Aorta (tissue), 5 donors: ENCODE measurements around the gene FILIP1. TPM values are rescaled to one million over a fixed set of nuclear protein-coding genes. Genes with fewer than 3 reads are reported as not detected.

Source experiments
- ATAC-seq: fragments of 200-7000 bp; cut with Tn5 transposase; one replicate; pipeline ENCODE4 v1.9.1; 2022; ENCODE audit warnings: moderate library complexity; ENCODE audit not compliant: low FRiP score
- DNase-seq, 2 donors: peaks; one replicate each; pipeline ENCODE4 v3.0.0-alpha.2; 2020
- H3K27ac ChIP-seq, 2 donors: one replicate each; pipeline ENCODE4 v1.5.1; 2013; ENCODE audit warnings: low read length in 2 of 2, mild to moderate bottlenecking in 2 of 2, moderate library complexity in 2 of 2, control low read depth in 1 of 2, inconsistent platforms in 1 of 2, low read depth in 1 of 2
- H3K27me3 ChIP-seq, 2 donors: one replicate each; pipeline ENCODE4 v1.6.1; 2013; ENCODE audit warnings: control low read depth in 1 of 2, low read length in 1 of 2, mild to moderate bottlenecking in 1 of 2, moderate library complexity in 1 of 2; ENCODE audit not compliant: insufficient read depth in 2 of 2, control insufficient read depth in 1 of 2
- H3K36me3 ChIP-seq, 2 donors: one replicate each; pipeline ENCODE4 v1.6.1; 2013; ENCODE audit warnings: control low read depth in 1 of 2, low read length in 1 of 2, mild to moderate bottlenecking in 1 of 2; ENCODE audit not compliant: insufficient read depth in 2 of 2, control insufficient read depth in 1 of 2
- H3K4me1 ChIP-seq, 2 donors: one replicate each; pipeline ENCODE4 v1.6.1; 2013; ENCODE audit warnings: low read length in 2 of 2, control low read depth in 1 of 2, mild to moderate bottlenecking in 1 of 2, moderate library complexity in 1 of 2; ENCODE audit not compliant: insufficient read depth in 2 of 2, control insufficient read depth in 1 of 2
- H3K4me3 ChIP-seq, 2 donors: one replicate each; pipeline ENCODE4 v1.5.1; 2013; ENCODE audit warnings: low read length in 2 of 2, control low read depth in 1 of 2, mild to moderate bottlenecking in 1 of 2
- H3K9me3 ChIP-seq: one replicate; pipeline ENCODE4 v1.6.1; 2013; ENCODE audit warnings: mild to moderate bottlenecking, low read length; ENCODE audit not compliant: control insufficient read depth
- WGBS, 2 donors: extraction: QIAGEN DNeasy Blood & Tissue Kit; methylation state at CpG; one replicate each; pipeline ENCODE4 v1.1.7; 2013; 5-methylcytosine and 5-hydroxymethylcytosine counted together
- intact Hi-C, 2 donors: fragments of 100-400 bp; cut with DNase I; formaldehyde crosslinking; loops; one replicate each; pipeline versions ENCODE4 v1.14.2 to v1.15.0; 2022
- polyA plus RNA-seq, 2 donors: library from polyadenylated mRNA; stranded (reverse); fragments of 200-250 nt; gene quantifications; one replicate each; pipeline ENCODE4 v1.2.3, GENCODE V29; 2013
- total RNA-seq, 2 donors: library from RNA; stranded (reverse); fragmentation: NEBNext Ultra II Directional; extraction: Animal tissue kit (Norgen Biotek cat#: 25700); gene quantifications; one replicate each; pipeline ENCODE4 v1.2.1, GENCODE V29; 2021
- donor health status: healthy with polysubstance abuse.
- donor health status: Bipolar disorder and iron deficiency.
- donor health status: DM: no; HTN: no; CAD: no.
- donor health status: DM: no; HTN: no; CAD: no.
- donor health status: DM: yes; HTN: yes; CAD: no.

FILIP1 gene
- total and polyA plus RNA-seq, 4 donors, result 6.9 to 53.3 (median 21.3) TPM

GRCh38 chr6:75403563-75404080 lies 90.0 kb downstream of the FILIP1 start:
- DNase-seq (no peak), ATAC-seq (no peak)
- no peaks in the 10 kb centered on the region for H3K27me3 ChIP-seq
- intact Hi-C loops, result loop anchor here in 1 of 2 donors (5.0 kb wide), 1 partner anchor 34 kb away; no protein-coding TSS in a partner anchor
- H3K27ac ChIP-seq, result peak overlapping the region in 1 of 2 donors; percentile 43
- WGBS, 2 donors, result 37 to 38% methylated on average over 3 of the region's 3 CpGs
- H3K4me3 ChIP-seq, result no peak overlapping the region
- no peaks in the 10 kb centered on the region for H3K36me3 ChIP-seq
- H3K4me1 ChIP-seq, result peaks cover 2 to 17% of the 10 kb centered on the region in 2 donors
- no peaks in the 10 kb centered on the region for H3K9me3 ChIP-seq

GRCh38 chr6:75402296-75402695 lies 91.3 kb downstream of the FILIP1 start:
- ATAC-seq (peak; percentile 82), DNase-seq (peak; percentile 59 to 74)
- 6 to 7% methylated on average over 3 of the region's 3 CpGs for WGBS, 2 donors
- Histone ChIP-seq H3K36me3 (no peaks in the 10 kb centered on the region), H3K27me3 (no peaks in the 10 kb centered on the region), H3K4me1 (peaks cover 2 to 17% of the 10 kb centered on the region in 2 donors), H3K4me3 (no peak overlapping the region), H3K27ac (peak overlapping the region in 1 of 2 donors; percentile 57), H3K9me3 (no peaks in the 10 kb centered on the region)
- intact Hi-C loops, result loop anchor here in 1 of 2 donors (5.0 kb wide), 1 partner anchor 35 kb away; no protein-coding TSS in a partner anchor

- Histone ChIP-seq H3K27me3 (no peaks in the 10 kb centered on the region), H3K4me1 (peaks cover 1 to 4% of the 10 kb centered on the region in 2 donors), H3K4me3 (no peak overlapping the region), H3K36me3 (no peaks in the 10 kb centered on the region), H3K27ac (no peak overlapping the region), H3K9me3 (no peaks in the 10 kb centered on the region)
- ATAC-seq (no peak), DNase-seq (no peak)
- 28% methylated on average over 4 of the region's 4 CpGs for WGBS, 2 donors
- intact Hi-C loops, result no loop called here
Measured at GRCh38 chr6:75397656-75398465, 95.7 kb downstream of the FILIP1 start.

- Histone ChIP-seq H3K4me3 (no peak overlapping the region), H3K27ac (no peak overlapping the region), H3K27me3 (no peaks in the 10 kb centered on the region), H3K4me1 (peaks cover 0 to 4% of the 10 kb centered on the region in 2 donors), H3K36me3 (no peaks in the 10 kb centered on the region), H3K9me3 (no peaks in the 10 kb centered on the region)
- intact Hi-C loops, result no loop called here
- ATAC-seq (no peak), DNase-seq (no peak)
Measured at GRCh38 chr6:75397171-75397570, 96.4 kb downstream of the FILIP1 start.

GRCh38 chr6:75396005-75396800 lies 97.4 kb downstream of the FILIP1 start:
- ATAC-seq (no peak), DNase-seq (no peak)
- Histone ChIP-seq H3K4me3 (no peak overlapping the region), H3K9me3 (no peaks in the 10 kb centered on the region), H3K4me1 (peaks cover 3 to 6% of the 10 kb centered on the region in 2 donors), H3K36me3 (no peaks in the 10 kb centered on the region), H3K27ac (no peak overlapping the region), H3K27me3 (no peaks in the 10 kb centered on the region)
- intact Hi-C loops, result no loop called here
- WGBS, 2 donors, result 91 to 94% methylated on average over 6 of the region's 6 CpGs

GRCh38 chr6:75393806-75394205 lies 99.8 kb downstream of the FILIP1 start:
- peaks cover 3 to 4% of the 10 kb centered on the region in 2 donors for H3K4me1 ChIP-seq
- no peaks in the 10 kb centered on the region for H3K27me3 ChIP-seq
- H3K4me3 ChIP-seq, result no peak overlapping the region
- ATAC-seq, result no peak
- H3K36me3 ChIP-seq, result no peaks in the 10 kb centered on the region
- no peaks in the 10 kb centered on the region for H3K9me3 ChIP-seq
- DNase-seq, result no peak
- intact Hi-C loops, result no loop called here
- H3K27ac ChIP-seq, result no peak overlapping the region

GRCh38 chr6:75391276-75391675 lies 102.3 kb downstream of the FILIP1 start:
- 47 to 68% methylated on average over 1 of the region's 1 CpG for WGBS, 2 donors
- no peaks in the 10 kb centered on the region for H3K36me3 ChIP-seq
- no peaks in the 10 kb centered on the region for H3K27me3 ChIP-seq
- peaks cover 3% of the 10 kb centered on the region in 2 donors for H3K4me1 ChIP-seq
- no peak overlapping the region for H3K4me3 ChIP-seq
- DNase-seq, result no peak
- no peaks in the 10 kb centered on the region for H3K9me3 ChIP-seq
- intact Hi-C loops, result no loop called here
- no peak overlapping the region for H3K27ac ChIP-seq
- ATAC-seq, result no peak

- H3K9me3 ChIP-seq, result no peaks in the 10 kb centered on the region
- H3K27ac ChIP-seq, result no peak overlapping the region
- H3K27me3 ChIP-seq, result no peaks in the 10 kb centered on the region
- no peaks in the 10 kb centered on the region for H3K36me3 ChIP-seq
- no peak overlapping the region for H3K4me3 ChIP-seq
- WGBS, 2 donors, result 89 to 94% methylated on average over 8 of the region's 8 CpGs
- DNase-seq, result no peak
- intact Hi-C loops, result no loop called here
- H3K4me1 ChIP-seq, result no peaks in the 10 kb centered on the region
- ATAC-seq, result no peak
Measured at GRCh38 chr6:75386050-75386770, 107.4 kb downstream of the FILIP1 start.
